RWPE2 (cell line): ENCODE measurements around the gene MYEOV.

Source experiments
- ATAC-seq: fragments of 200-7000 bp; cut with Tn5 transposase; 3 replicates; pipeline ENCODE4 v1.9.1; 2021; ENCODE audit warnings: low read depth
- DNase-seq: peaks from one replicate; pipeline ENCODE4 v3.0.0-alpha.2; 2020; ENCODE audit warnings: low spot score
- H3K27ac ChIP-seq: fragments of 450-650 bp; 2 replicates; pipeline ENCODE4 v1.5.1; 2017; ENCODE audit warnings: mild to moderate bottlenecking; ENCODE audit not compliant: poor library complexity, severe bottlenecking
- H3K27me3 ChIP-seq: fragments of 250-450 bp; sonication (Bioruptor Pico); 2 replicates; pipeline ENCODE4 v1.5.1; 2021; ENCODE audit warnings: mild to moderate bottlenecking, moderate library complexity; ENCODE audit not compliant: insufficient read depth, poor library complexity, severe bottlenecking
- H3K36me3 ChIP-seq: fragments of 250-450 bp; sonication (Bioruptor Pico); 2 replicates; pipeline ENCODE4 v1.5.1; 2020; ENCODE audit warnings: low read depth, mild to moderate bottlenecking, moderate library complexity
- H3K4me1 ChIP-seq: fragments of 250-450 bp; sonication (Bioruptor Pico); 2 replicates; pipeline ENCODE4 v1.5.1; 2021; ENCODE audit warnings: mild to moderate bottlenecking, moderate library complexity; ENCODE audit not compliant: insufficient read depth, poor library complexity, severe bottlenecking
- H3K4me3 ChIP-seq: fragments of 250-450 bp; sonication (Bioruptor Pico); 2 replicates; pipeline ENCODE4 v1.5.1; 2021; ENCODE audit warnings: mild to moderate bottlenecking, moderate library complexity; ENCODE audit not compliant: severe bottlenecking
- H3K9me3 ChIP-seq: fragments of 250-450 bp; sonication (Bioruptor Pico); 2 replicates; pipeline ENCODE4 v1.5.1; 2021; ENCODE audit warnings: mild to moderate bottlenecking, moderate library complexity; ENCODE audit not compliant: severe bottlenecking
- CTCF ChIP-seq: fragments of 450-650 bp; IDR thresholded peaks from one replicate; pipeline ENCODE4 v1.5.1; 2017; ENCODE audit warnings: mild to moderate bottlenecking, moderate library complexity; ENCODE audit not compliant: poor library complexity, severe bottlenecking

MYEOV gene

GRCh38 chr11:69339041-69339733 lies 45.2 kb downstream of the MYEOV start:
- no peak for TF ChIP-seq CTCF
- Histone ChIP-seq H3K9me3 (no peaks in the 10 kb centered on the region), H3K36me3 (no peaks in the 10 kb centered on the region), H3K27ac (no peak overlapping the region), H3K4me3 (no peak overlapping the region), H3K4me1 (peaks cover 10% of the 10 kb centered on the region), H3K27me3 (no peaks in the 10 kb centered on the region)
- ATAC-seq, result no peak
- DNase-seq, result no peak

- no peaks in the 10 kb centered on the region for H3K27me3 ChIP-seq
- H3K4me1 ChIP-seq, result peaks cover 10% of the 10 kb centered on the region
- H3K4me3 ChIP-seq, result no peak overlapping the region
- ATAC-seq, result no peak
- no peak for TF ChIP-seq CTCF
- H3K27ac ChIP-seq, result no peak overlapping the region
- H3K36me3 ChIP-seq, result no peaks in the 10 kb centered on the region
- DNase-seq, result no peak
- no peaks in the 10 kb centered on the region for H3K9me3 ChIP-seq
Observed at GRCh38 chr11:69339983-69340565, 46.1 kb downstream of the MYEOV start.

- Histone ChIP-seq H3K4me1 (peaks cover 3% of the 10 kb centered on the region), H3K27ac (no peak overlapping the region), H3K4me3 (no peak overlapping the region), H3K9me3 (no peaks in the 10 kb centered on the region), H3K36me3 (no peaks in the 10 kb centered on the region), H3K27me3 (no peaks in the 10 kb centered on the region)
- DNase-seq (no peak), ATAC-seq (no peak)
- TF ChIP-seq CTCF, result no peak
Observed at GRCh38 chr11:69342588-69343330, 48.8 kb downstream of the MYEOV start.

- no peak overlapping the region for H3K27ac ChIP-seq
- no peak for DNase-seq
- H3K27me3 ChIP-seq, result no peaks in the 10 kb centered on the region
- ATAC-seq, result no peak
- H3K4me1 ChIP-seq, result no peaks in the 10 kb centered on the region
- H3K4me3 ChIP-seq, result no peak overlapping the region
- H3K9me3 ChIP-seq, result peaks cover 3% of the 10 kb centered on the region
- H3K36me3 ChIP-seq, result no peaks in the 10 kb centered on the region
- TF ChIP-seq CTCF, result no peak
Observed at GRCh38 chr11:69343401-69344321, 49.7 kb downstream of the MYEOV start.
